ENCODE measurements around the gene CD300LG. TPM values are rescaled to one million over a fixed set of nuclear protein-coding genes. Genes with fewer than 3 reads are reported as not detected.
A peak's percentile ranks its signal among the peaks of the same experiment; 100 is the strongest.

CD300LG gene
- total RNA-seq, 6 experiments from 2014 or later = 0.12 to 0.73 (median 0.55) TPM; not detected in 1

GRCh38 chr17:43860077-43860725, 13.2 kb downstream of the CD300LG start:
- no peak for ATAC-seq
- Histone ChIP-seq H3K4me3 (no peak overlapping the region), H3K4me1 (no peaks in the 10 kb centered on the region), H3K27ac (no peak overlapping the region), H3K9me3 (no peaks in the 10 kb centered on the region), H3K36me3 (no peaks in the 10 kb centered on the region), H3K27me3 (no peaks in the 10 kb centered on the region)
- peak in 1 of 3 donors; percentile 33 for DNase-seq
- intact Hi-C loops (cut with DNase I) = no loop called here
- TF ChIP-seq POLR2A (IDR thresholded peaks at IDR 0.05) (no peak), CTCF (IDR thresholded peaks at IDR 0.05) (no peak)
- 76% methylated on average over 4 of the region's 12 CpGs for WGBS (ENCODE audit: insufficient coverage, low coverage, low lambda C conversion rate, missing lambda C conversion rate)

- DNase-seq (peak in 1 of 3 donors; percentile 30), ATAC-seq (no peak)
- TF ChIP-seq CTCF (IDR thresholded peaks at IDR 0.05) (no peak), POLR2A (IDR thresholded peaks at IDR 0.05) (no peak)
- Histone ChIP-seq H3K27ac (no peak overlapping the region), H3K4me3 (no peak overlapping the region), H3K36me3 (no peaks in the 10 kb centered on the region), H3K4me1 (no peaks in the 10 kb centered on the region), H3K9me3 (no peaks in the 10 kb centered on the region), H3K27me3 (no peaks in the 10 kb centered on the region)
- intact Hi-C loops (cut with DNase I) = no loop called here
- 51% methylated on average over 6 of the region's 9 CpGs for WGBS (ENCODE audit: insufficient coverage, low coverage, low lambda C conversion rate, missing lambda C conversion rate)
Observed at GRCh38 chr17:43860927-43861622, 14.1 kb downstream of the CD300LG start.

- H3K27me3 ChIP-seq = no peaks in the 10 kb centered on the region
- 77% methylated on average over 4 of the region's 9 CpGs for WGBS (ENCODE audit: insufficient coverage, low coverage, low lambda C conversion rate, missing lambda C conversion rate)
- H3K36me3 ChIP-seq = no peaks in the 10 kb centered on the region
- no peak for ATAC-seq
- no peak for TF ChIP-seq CTCF (IDR thresholded peaks at IDR 0.05)
- no peak for TF ChIP-seq POLR2A (IDR thresholded peaks at IDR 0.05)
- peak in 1 of 3 donors; percentile 25 for DNase-seq
- H3K9me3 ChIP-seq = no peaks in the 10 kb centered on the region
- no peaks in the 10 kb centered on the region for H3K4me1 ChIP-seq
- intact Hi-C loops (cut with DNase I) = no loop called here
- H3K4me3 ChIP-seq = no peak overlapping the region
- H3K27ac ChIP-seq = no peak overlapping the region
Observed at GRCh38 chr17:43861960-43862359, 15.0 kb downstream of the CD300LG start.

GRCh38 chr17:43864161-43864984, 17.4 kb downstream of the CD300LG start:
- intact Hi-C loops (cut with DNase I) = no loop called here
- peak in 1 of 4 donors; percentile 26 for ATAC-seq

More at GRCh38 chr17:43864161-43864984, 17.4 kb downstream of the CD300LG start:
- no peak for TF ChIP-seq CTCF (IDR thresholded peaks at IDR 0.05)
- TF ChIP-seq POLR2A (IDR thresholded peaks at IDR 0.05) = no peak
- peak in 1 of 3 donors; percentile 10 for DNase-seq
- Histone ChIP-seq H3K27ac (no peak overlapping the region), H3K36me3 (no peaks in the 10 kb centered on the region), H3K27me3 (no peaks in the 10 kb centered on the region), H3K9me3 (no peaks in the 10 kb centered on the region), H3K4me1 (no peaks in the 10 kb centered on the region), H3K4me3 (no peak overlapping the region)
- no CpG with 5 or more reads among the region's 4 CpGs for WGBS (ENCODE audit: insufficient coverage, low coverage, low lambda C conversion rate, missing lambda C conversion rate)

Data from right lobe of liver (tissue), 6 donors.